ENCODE data around the gene MYLK.
"Not testable (repeated sequence)": the region's sequence is repeated elsewhere in the genome, so short reads cannot be mapped to it uniquely, and the experiment has no call there.

MYLK gene

DNA sequence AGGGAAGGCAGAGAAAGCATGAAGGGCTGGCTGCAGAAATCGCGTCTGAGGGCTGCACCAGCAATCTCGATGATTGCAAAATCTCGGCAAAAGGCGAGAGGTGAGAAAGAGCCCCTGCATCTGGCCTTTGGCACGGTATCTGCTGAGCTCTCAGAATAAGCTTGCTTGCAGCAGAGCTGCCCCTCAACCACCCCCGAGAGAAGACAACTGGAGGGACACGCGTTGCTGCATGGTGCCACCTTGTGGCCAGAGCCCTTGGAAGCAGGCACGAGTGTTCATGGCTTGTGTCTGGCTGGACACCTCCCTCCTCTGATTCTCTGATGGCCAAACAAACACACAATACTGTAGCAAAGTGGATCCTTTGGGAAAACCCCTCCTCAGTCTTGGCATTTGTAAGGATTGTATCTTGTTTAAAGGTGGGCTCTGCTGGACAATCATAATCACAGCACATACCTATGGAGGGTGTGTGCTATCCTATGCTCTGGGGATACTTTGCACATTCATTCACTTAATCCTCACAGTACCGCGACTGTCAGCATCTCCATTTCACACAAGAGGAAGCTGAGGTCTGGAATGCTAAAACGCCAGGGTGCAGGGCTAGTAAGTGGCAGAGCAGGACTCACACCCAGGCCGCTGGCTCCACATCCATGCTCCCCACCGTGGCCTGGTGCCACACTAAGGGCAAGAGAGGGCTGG is 164.9 kb downstream of the MYLK start:
- DNase-seq, result peak; percentile 53

DNA sequence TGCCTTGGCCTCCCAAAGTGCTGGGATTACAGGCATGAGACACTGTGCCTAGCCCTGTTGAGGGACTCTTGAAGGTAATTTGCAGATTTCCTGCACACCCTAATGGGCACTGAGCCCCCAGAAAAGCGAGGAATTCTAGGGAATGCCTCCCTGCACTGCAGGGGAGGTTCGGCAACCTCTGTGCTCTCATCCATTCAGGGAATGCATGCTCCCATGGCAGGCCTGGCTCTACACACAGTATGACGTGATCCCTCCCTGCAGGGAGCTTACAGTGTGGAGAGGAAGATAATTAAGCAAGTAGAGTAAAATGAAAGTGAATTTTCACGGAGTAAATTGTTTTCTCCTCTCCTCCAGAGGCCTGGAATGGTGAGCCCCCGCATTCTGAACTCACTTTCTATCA is 166.0 kb downstream of the MYLK start:
- no peak for DNase-seq

DNA sequence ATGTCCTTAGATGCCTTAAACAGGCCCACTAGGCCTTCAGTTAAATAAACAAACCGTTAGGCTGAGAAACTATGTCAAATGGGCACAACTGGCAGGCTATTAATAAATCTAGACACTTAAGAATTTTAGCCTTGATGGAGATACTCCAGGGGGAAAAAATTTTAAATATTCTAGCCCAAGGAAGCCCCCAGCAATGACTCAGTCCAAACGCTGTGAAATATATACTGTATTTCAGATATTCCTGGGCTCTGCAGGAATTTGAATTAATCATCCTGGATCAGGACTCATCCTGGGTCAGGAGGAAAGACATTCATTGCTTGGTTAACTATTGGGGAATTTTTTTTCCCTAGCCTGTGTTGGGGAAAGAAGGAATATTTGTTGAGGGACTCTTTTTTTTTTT is 166.7 kb downstream of the MYLK start:
- not testable (repeated sequence) for DNase-seq

DNA sequence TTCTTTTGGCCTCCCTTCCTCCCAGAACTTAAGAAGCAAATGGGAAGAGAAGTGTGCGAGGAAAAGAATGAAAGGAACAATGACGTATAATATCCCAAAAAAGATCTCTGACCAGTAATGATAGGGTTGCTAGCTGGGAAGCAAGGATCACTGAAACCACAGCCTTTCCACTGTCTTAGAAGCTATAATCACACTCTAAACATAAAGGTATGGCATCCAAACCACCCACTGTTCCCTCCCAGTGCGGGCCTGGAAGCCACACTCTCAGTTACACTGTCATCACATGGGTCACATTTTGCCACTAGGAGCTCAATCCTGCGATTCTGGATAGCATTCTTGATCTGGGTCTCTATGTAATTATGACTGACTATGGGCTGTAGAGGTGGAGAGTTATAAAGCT is 167.7 kb downstream of the MYLK start:
- no peak for DNase-seq

DNA sequence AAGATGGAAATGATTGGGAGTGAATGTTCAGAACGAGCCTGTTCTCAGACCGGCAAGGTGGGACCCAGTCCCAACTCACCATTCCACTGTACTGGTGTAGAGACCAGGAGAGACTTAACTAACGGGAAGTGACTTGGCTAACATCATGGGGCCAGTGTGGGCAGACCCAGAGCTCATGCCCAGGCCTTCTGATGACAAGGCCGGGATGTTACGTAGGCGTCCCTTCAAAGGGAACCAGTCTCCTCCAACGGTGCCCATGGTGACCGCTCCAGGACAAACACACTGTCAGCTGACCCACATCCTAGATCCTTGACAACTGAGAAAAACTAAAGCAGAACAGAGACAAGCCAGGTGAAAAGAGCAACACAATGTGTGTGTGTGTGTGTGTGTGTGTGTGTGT is 170.9 kb downstream of the MYLK start:
- no peak for DNase-seq

DNA sequence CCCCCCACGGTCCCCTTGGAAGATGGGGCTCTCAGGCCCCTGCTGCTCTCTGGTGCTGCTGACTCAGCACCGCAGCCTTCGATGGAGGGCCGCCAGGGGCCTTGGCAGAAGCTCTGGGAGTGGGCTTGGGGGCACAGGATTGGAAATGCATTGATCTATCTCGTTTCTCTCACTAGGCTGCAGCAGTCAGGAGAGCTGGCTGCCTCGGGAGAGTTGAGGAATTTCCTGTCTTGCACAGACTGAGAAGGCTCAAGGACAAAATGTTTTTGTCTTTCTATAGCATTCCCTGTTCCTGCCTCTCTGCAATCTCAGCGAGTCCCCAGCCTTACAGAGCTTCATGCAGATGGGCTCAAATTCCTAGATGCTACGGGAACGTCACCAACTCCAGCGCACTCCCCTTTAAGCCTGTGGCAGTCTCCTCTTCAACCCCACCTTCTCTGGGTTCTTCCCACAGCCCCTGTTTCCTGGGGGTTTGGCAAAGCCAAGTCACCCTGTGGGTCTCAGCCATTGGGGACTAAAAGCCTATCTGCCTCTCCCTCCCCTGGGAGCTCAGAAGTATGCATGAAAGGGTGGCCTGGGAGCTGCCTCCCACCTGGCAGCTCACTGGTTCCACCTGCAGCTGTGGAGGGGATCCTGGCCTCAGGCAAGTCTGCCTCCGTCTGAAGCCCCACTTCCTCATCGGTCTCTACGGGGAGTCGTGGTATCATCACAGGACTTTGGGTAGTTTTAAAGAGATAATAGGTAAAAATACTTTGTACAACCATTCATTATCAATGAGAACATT is 171.9 kb downstream of the MYLK start:
- no peak for DNase-seq

DNA sequence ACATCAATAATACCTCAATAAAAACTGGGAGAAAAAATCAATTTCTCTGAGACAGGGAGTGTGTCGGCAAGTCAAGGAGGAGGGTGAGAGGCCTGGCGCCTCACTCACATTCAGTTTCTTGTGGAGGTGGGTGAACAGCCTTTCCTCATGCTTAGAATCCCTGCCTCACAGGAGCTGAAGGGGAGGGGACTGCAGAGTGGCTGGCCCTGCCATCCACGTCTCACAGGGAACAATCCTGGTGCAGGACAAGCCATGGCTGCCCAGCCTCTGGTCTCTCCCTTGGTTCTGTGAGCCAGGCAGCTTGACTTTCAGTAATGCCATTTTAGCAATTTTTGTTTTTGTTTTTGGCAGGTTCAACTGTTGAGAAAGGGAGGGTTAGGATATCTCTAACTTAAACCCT is 172.8 kb downstream of the MYLK start:
- DNase-seq, result no peak

DNA sequence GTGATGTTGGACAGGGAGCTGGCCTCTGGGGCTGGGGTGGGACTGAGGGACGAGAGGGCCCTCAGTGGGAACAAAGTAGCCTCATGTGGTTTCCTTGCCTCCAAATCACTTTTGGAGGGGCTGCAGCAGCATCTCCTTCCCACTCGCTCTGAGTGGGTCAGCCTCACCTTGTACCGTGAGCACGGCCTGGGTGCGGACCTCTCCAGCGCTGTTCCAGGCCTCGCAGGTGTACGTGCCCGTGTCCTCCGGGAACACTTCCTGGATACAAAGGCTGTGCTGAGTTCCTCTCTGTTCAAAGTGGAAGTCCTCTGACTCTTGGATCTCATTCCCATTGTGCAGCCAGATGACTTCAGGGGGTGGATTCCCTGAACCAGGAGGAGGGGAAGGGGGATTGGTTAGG is 175.6 kb downstream of the MYLK start:
- no peak for DNase-seq

DNA sequence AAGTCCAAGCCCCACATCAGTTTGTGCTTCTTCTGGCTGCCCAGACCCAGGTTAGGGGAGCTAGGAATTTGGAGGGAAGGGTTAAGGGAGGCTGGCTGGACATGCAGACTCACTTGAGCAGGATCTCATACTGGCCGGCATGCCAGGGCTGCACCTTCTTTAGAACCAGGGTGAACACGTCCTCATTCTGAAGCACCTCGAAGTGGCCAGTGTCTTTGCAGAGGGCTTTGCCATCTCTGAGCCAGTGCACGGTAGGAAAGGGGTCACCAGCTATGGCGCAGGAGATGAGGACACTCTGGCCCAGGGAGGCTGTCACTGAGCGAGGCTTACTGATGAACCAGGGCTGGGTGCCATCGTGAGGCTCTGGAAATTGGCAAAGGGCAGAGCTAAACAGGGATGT is 176.5 kb downstream of the MYLK start:
- DNase-seq, result not testable (repeated sequence)

DNA sequence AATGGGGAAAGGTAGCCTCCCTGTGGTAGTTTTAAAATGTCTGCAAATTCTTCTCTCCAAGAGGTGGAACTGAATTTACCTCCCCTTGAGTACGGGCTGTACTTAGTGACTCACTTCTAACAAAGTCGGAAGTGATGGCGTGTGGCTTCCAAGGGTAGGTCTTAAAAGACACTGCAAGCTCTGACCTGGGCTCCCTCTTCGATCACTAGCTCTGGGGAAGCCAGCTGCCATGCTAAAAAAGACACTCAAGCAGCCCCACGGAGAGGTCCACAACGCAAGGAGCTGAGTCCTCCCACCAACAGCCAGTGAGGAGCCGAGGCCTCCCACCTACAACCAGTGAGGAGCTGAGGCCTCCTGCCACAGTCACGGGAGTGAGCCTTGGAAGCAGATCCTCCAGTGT is 177.3 kb downstream of the MYLK start:
- DNase-seq, result no peak

DNA sequence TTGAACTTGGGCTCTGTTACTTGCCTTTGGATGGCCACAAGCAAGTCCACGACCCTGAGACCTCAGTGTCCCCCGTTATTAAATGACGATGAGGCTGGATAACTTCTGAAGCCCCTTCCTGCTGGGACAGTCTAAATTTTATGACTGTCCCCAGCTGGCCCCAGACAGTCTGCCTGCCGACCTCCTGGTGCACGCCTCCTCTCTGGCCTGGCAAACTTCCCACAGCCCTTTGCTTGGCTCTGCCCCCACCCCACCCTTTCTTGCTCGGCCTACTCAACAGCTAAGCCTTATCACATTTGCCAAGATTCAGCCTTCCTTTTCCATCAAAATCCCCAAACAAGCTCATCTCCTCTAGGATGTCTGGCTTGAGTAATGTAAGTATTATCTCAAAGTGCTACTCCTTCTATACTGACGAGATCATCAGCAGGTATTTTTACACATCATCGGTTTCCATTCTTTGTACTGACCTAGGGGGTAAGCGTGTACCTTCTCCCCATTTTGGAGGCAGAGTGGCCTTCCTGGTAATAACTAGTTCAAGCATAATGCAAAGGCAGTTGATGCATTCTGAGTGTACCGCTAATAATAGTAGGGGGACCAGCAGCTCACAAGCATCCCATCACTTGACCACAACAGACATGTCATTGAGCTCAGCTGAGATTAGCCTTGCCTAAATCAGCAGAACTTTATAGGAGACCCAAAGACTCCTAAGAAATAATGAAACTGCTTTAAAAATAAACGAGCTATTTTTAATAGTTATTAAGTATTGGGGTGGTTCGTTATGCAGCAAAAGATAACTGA is 178.4 kb downstream of the MYLK start:
- no peak for DNase-seq

DNA sequence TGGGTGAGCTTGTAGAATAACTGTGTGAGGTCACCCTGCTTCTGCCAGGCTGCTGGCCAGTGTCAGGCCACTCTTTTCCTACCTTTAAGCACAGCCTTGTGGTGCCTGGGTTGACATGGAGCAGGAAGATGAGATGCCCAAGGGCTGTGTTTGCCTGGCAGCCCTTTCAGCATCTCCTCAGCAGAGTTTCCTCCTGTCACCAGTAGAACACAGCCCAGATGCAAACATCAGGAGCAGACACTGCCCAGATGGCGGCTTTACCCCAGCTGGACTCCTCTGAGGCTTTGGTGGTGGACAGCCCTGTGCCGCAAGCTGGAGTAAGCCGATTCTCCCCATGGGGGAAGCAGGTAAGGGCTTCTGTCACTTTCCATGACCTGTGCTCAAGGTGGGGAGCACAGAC is 180.5 kb downstream of the MYLK start:
- not testable (repeated sequence) for DNase-seq

DNA sequence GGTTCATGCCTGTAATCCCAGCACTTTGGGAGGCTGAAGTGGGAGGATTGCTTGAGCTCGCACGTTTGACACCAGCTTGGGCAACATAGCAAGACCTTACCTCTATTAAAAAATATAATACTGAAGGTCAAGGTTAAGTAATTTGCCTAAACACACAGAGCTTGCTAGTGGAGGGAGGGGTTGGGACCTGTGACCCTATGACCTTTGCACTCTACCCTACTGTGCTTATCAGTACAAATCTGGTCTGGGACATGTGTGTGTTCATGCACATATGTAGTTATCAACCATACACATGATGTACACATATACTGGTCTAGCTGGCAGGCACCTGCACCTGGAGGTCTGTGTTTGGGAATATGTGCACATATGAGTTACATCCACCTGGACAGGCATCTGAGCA is 181.4 kb downstream of the MYLK start:
- DNase-seq, result no peak

DNA sequence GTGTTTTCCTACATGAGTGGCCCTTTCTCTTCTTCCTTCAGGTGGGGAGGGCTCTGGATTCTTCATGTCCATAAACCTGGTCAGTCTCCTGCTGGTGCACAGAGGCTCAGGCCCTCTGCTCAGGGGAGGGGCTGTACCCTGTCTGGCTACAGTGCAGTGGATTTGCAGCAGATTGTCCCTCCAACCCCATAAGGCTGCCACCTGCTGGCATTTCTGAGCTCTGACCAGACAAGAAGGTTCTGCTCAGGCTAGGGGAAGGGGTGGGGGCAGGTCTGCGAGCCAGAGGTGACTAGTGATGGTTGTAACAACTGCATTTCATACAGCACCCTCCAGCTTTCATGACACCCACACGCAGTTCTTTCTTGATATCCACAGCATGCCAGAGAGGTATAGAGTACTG is 182.1 kb downstream of the MYLK start:
- peak; percentile 43 for DNase-seq

DNA sequence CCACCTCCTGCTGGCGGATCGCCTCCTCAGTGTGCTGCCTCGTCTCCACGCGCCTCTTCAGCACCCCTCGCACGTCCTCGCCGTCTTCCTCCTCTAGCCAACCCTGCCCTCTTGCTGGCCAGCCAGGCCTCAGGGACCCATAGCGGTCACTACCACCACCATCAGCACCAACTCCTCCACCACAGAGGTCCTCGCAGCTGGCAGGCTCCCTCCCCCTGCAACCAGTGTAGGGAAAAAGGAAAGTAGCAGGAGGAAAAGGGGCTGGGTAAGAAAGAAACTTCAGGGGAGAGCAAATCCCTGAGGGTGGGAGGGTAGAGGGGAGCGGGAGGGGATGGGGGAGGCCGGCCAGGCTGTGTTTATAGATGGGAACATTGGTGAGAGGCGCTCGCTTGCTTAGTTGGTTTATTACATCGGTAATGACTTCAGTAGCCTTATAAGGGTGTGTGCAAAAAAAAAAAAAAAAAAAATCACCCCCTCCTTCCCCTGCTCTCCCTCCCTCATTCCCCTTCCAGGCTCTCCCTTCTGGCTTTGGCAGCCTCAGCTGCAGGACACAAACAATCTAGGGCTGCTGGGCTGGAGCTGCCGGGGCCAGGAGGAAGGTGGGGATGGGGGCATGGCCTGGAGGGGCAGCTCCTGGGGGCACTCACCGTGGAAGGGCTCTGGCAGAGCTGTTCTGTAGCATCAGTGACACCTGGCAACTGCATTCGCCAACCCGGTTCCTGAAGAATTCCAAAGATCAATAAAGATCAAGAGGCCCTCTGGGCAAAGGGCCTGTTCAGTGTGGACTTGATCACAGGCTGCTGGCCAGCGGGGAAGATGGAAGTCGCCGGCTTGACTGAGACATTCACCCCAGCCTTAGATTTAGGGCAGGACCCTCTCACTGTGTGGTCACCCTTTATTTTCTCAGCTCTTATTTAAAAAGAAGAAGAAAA is 183.1 kb downstream of the MYLK start:
- DNase-seq, result no peak

DNA sequence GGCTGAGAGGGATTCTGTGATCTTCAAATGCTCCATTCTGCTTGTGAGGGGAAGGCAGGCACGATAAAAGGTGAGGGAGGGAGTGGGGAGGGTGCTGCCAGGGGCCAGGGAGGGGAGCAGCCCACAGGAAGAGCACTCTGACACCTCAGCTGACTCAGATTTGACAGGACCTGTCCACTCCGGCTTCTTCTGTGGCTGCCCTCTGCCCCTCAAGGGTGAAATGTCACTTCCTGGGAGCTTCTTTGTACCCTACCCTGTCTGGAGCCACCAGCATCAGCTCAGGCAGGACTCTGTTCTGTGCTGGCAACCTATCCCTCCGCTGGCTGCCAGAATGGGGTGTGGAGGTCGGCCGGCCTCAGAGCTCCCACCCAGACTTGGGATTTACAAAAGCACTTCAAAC is 185.3 kb downstream of the MYLK start:
- DNase-seq, result no peak

DNA sequence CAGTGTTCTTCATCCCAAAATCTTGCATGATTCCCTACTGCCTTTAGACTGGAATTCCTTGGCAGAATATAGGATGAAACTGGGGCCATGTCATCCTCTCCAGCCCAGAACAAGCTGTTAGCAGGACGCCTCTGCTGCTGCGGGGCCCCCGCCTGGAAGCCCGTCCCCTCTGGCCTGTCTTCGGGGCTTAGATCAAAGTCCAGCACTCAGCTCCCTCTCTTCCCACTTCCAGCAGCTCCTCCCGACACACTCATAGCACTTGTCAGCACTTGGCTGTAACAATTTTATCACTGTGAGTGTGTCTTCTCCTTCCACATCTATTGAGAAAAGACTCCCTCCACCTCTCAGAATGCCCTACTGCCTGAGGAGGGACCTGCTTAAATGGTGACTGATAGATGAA is 187.3 kb downstream of the MYLK start:
- DNase-seq, result no peak

DNA sequence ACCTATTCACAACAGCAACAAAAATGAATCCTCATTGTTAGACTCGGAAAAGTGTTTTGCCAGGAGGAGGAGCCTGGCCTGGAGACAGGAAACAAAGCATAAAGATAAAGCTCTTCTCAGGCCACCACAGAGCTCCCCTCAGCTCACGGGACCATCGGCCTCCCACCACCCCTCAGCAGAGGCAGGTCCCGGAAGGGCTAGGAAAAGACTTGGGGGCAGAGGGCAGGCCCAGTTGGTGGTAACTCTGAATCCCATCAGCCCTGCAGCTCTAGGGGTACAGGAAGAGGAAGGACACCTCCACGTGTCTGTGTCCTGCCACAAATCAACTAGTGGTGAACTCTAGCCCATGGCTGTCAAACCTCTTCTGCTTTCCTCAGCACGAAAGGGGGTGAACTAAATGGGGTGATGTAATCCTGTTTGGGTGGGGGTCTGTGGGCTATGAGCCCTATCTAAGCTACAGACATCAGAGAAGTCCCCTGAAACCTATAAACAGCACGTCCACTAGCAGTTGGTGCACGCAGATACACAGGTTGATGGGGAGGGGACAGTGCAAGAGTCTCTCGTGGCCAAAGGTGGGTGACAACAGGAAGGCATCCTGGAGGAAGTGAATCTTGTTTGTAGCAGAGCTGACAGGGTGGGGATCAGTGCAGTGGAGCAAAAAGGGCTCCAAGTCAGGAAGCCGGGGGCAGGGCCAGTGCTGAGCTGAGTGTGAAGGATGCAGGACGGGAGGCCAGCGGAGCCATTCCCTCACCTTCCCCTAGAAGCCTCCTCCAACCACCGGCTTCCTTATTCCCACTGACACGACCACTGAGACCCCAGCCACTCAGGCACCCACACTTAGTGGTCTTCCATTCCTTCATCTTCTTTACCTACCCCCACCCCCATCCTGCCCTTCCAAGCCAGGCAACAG is 188.1 kb downstream of the MYLK start:
- no peak for DNase-seq

DNA sequence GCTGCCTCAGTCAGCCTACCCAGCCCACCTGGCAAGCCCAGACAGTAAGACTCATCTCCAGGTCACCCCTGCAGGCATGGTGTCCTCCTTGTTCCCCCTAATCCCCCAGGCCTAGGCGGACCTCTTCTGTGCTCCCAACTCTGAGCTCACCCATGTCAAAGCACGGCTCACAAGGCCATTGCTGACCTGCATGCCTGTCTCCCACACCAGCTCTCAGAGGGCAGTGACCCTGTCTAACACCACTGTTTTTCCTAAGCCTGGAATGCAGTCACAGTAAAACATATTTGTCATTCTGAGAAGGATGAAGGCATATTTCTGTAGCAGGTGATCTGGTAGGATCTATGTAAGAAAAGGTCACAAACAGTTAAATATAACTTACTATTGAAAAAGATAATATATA is 189.0 kb downstream of the MYLK start:
- no peak for DNase-seq

DNA sequence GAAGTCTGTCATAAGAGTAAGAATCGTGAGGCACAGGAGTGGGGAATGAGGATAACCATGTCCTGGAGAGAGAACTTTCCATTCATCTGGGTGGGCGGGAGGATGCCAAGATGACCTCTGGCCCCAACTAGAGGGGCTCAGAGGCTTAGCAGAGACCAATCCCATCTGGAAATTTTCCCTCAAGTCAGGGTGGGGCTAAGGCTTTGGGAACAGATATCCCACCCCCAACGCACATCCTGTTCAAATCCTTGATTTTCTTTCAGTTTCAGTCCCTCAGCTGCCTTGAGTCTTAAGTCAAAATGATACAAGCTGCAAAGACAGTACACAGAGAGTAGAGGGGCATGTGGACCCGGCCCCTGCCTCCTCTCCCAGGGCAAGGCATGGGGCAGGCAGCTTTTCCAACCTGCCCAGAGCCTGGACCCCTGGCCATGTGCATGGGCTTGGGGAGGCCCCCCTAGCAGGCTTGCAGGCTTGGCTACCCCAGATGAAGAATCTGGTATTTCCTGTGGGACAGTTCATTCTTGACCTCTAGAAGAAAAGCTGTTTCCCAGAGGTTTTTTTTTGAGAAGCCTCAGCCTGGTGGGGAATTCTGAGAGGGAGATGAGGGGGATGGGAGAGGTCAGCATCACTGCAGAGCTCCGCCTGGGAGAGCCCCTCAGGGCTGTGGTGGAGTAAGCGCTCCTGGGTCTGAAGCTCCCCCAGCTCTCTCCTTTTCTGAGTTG is 189.6 kb downstream of the MYLK start:
- DNase-seq, result no peak

Measured in activated CD4-positive, alpha-beta T cell treated with anti-CD3 and anti-CD28 coated beads, Interleukin-10, Interleukin-2, amounts not matched to agents 100 ng/mL and 50 ng/mL, durations not matched to agents 16 hours and 8 hours (primary cell).